TTC549 (cell line): ENCODE measurements around the gene TFDP1.
"Not testable (repeated sequence)": the region's sequence is repeated elsewhere in the genome, so short reads cannot be mapped to it uniquely, and the experiment has no call there.

Experiments
- FAIRE-seq: peaks from 2 replicates; lab custom pipeline; 2012; peaks lifted over from hg19 to GRCh38; lab: Jason Lieb, UNC

TFDP1 gene

GRCh38 chr13:113550453-113550852 lies 34.1 kb upstream of the TFDP1 start:
- no peak for FAIRE-seq

GRCh38 chr13:113551081-113552000 lies 33.2 kb upstream of the TFDP1 start:
- no peak for FAIRE-seq

GRCh38 chr13:113552079-113552478 lies 32.5 kb upstream of the TFDP1 start:
- FAIRE-seq: no peak

GRCh38 chr13:113552786-113553434 lies 31.6 kb upstream of the TFDP1 start:
- FAIRE-seq: no peak

GRCh38 chr13:113553511-113554332 lies 30.8 kb upstream of the TFDP1 start:
- no peak for FAIRE-seq

- no peak for FAIRE-seq
These were observed 30.2 kb upstream of the TFDP1 start for GRCh38 chr13:113554333-113554700.

GRCh38 chr13:113555141-113555540 lies 29.4 kb upstream of the TFDP1 start:
- no peak for FAIRE-seq

GRCh38 chr13:113557013-113557412 lies 27.5 kb upstream of the TFDP1 start:
- no peak for FAIRE-seq

- no peak for FAIRE-seq
These were observed 26.1 kb upstream of the TFDP1 start for GRCh38 chr13:113558461-113558860.

GRCh38 chr13:113559061-113559460 lies 25.5 kb upstream of the TFDP1 start:
- no peak for FAIRE-seq

- FAIRE-seq: no peak
These were observed 24.5 kb upstream of the TFDP1 start for GRCh38 chr13:113559901-113560644.

- no peak for FAIRE-seq
These were observed 23.7 kb upstream of the TFDP1 start for GRCh38 chr13:113560645-113561416.

- no peak for FAIRE-seq
These were observed 23.0 kb upstream of the TFDP1 start for GRCh38 chr13:113561417-113562084.

GRCh38 chr13:113562085-113562749 lies 22.3 kb upstream of the TFDP1 start:
- no peak for FAIRE-seq

- no peak for FAIRE-seq
These were observed 21.7 kb upstream of the TFDP1 start for GRCh38 chr13:113562844-113563243.

- FAIRE-seq: not testable (repeated sequence)
These were observed 21.0 kb upstream of the TFDP1 start for GRCh38 chr13:113563511-113563910.

- no peak for FAIRE-seq
These were observed 20.1 kb upstream of the TFDP1 start for GRCh38 chr13:113564331-113565023.

- no peak for FAIRE-seq
These were observed 18.9 kb upstream of the TFDP1 start for GRCh38 chr13:113565526-113566226.

- no peak for FAIRE-seq
These were observed 18.4 kb upstream of the TFDP1 start for GRCh38 chr13:113566227-113566561.
